Loucy (cell line): ENCODE measurements around the gene SRBD1.

Experiments
- H2AFZ ChIP-seq: fragments of 200-600 bp; sonication (generic); 2 replicates; pipeline ENCODE4 v1.6.0; 2016; ENCODE audit warnings: antibody characterized with exemption, mild to moderate bottlenecking, low read length, moderate library complexity
- H3F3A ChIP-seq: fragments of 200-600 bp; 2 replicates; pipeline ENCODE4 v1.6.0; 2016; ENCODE audit warnings: antibody characterized with exemption, low read depth, mild to moderate bottlenecking
- H3K27me3 ChIP-seq: fragments of 200-600 bp; sonication (generic); 2 replicates; pipeline ENCODE4 v1.6.1; 2014; ENCODE audit warnings: low read length, mild to moderate bottlenecking; ENCODE audit not compliant: insufficient read depth, poor library complexity, severe bottlenecking
- H3K36me3 ChIP-seq: fragments of 200-600 bp; sonication (generic); 2 replicates; pipeline ENCODE4 v1.6.1; 2016; ENCODE audit warnings: low read length; ENCODE audit not compliant: insufficient read depth
- H3K4me1 ChIP-seq: fragments of 200-600 bp; sonication (generic); 2 replicates; pipeline ENCODE4 v1.5.1; 2014; ENCODE audit warnings: low read length, mild to moderate bottlenecking; ENCODE audit not compliant: insufficient read depth, poor library complexity, severe bottlenecking
- H3K4me2 ChIP-seq: fragments of 200-600 bp; sonication (generic); 2 replicates; pipeline ENCODE4 v1.6.0; 2014; ENCODE audit warnings: antibody characterized with exemption, low read length, low read depth, mild to moderate bottlenecking; ENCODE audit not compliant: poor library complexity, severe bottlenecking
- H3K4me3 ChIP-seq: fragments of 200-600 bp; sonication (generic); 2 replicates; pipeline ENCODE4 v1.5.1; 2014; ENCODE audit warnings: low read length, mild to moderate bottlenecking, mixed read lengths; ENCODE audit not compliant: poor library complexity, severe bottlenecking
- H3K79me2 ChIP-seq: fragments of 200-600 bp; sonication (generic); 2 replicates; pipeline ENCODE4 v1.6.1; 2014; ENCODE audit warnings: low read length; ENCODE audit not compliant: insufficient read depth
- H3K9ac ChIP-seq: fragments of 200-600 bp; sonication (generic); 2 replicates; pipeline ENCODE4 v1.6.0; 2014; ENCODE audit warnings: mild to moderate bottlenecking, low read depth, low read length, moderate library complexity; ENCODE audit not compliant: poor library complexity, severe bottlenecking
- H3K9me2 ChIP-seq: fragments of 200-600 bp; sonication (generic); replicated peaks from 2 replicates; pipeline ENCODE4 v1.6.1; 2016; ENCODE audit warnings: low read depth, low read length, mixed read lengths
- H3K9me3 ChIP-seq: fragments of 200-600 bp; sonication (generic); 2 replicates; pipeline ENCODE4 v1.6.1; 2014; ENCODE audit warnings: mild to moderate bottlenecking, antibody characterized with exemption, low read length, low read depth; ENCODE audit not compliant: insufficient read depth
- H4K20me1 ChIP-seq: fragments of 200-600 bp; sonication (generic); 2 replicates; pipeline ENCODE4 v1.6.0; 2014; ENCODE audit warnings: antibody characterized with exemption, low read length, mild to moderate bottlenecking; ENCODE audit not compliant: insufficient read depth, poor library complexity, severe bottlenecking
- CTCF ChIP-seq: fragments of 200-600 bp; sonication (generic); conservative IDR thresholded peaks from 2 replicates; pipeline ENCODE4 v1.5.1; 2014; ENCODE audit warnings: mild to moderate bottlenecking, antibody characterized with exemption, low read length
- EZH2phosphoT487 ChIP-seq: fragments of 200-600 bp; IDR thresholded peaks from 2 replicates; pipeline ENCODE4 v1.6.1; 2018; ENCODE audit warnings: antibody characterized with exemption, mild to moderate bottlenecking, moderate library complexity, borderline replicate concordance

SRBD1 gene

GRCh38 chr2:45396671-45397070 is 214.4 kb downstream of the SRBD1 start:
- Histone ChIP-seq H3K4me3 (no peak overlapping the region), H4K20me1 (no peaks in the 10 kb centered on the region), H3K79me2 (no peaks in the 10 kb centered on the region), H3K9me2 (no peaks in the 10 kb centered on the region), H3K4me1 (no peaks in the 10 kb centered on the region), H3F3A (no peaks in the 10 kb centered on the region), H3K4me2 (no peak overlapping the region), H3K9ac (no peak overlapping the region), H3K9me3 (no peaks in the 10 kb centered on the region), H3K27me3 (no peaks in the 10 kb centered on the region), H2AFZ (no peak overlapping the region), H3K36me3 (peaks cover 22% of the 10 kb centered on the region; the same call in 1 of the 2 replicates)
- no peak for TF ChIP-seq CTCF

- no peaks in the 10 kb centered on the region for H4K20me1 ChIP-seq
- H3K9me2 ChIP-seq = no peaks in the 10 kb centered on the region
Observed at GRCh38 chr2:45394842-45395241, 216.2 kb downstream of the SRBD1 start.

GRCh38 chr2:45394216-45394615 is 216.9 kb downstream of the SRBD1 start:
- TF ChIP-seq EZH2phosphoT487 (no peak), CTCF (no peak)
- peaks cover 31% of the 10 kb centered on the region; the same call in 1 of the 2 replicates for H3K36me3 ChIP-seq
- H3F3A ChIP-seq = no peaks in the 10 kb centered on the region
- no peaks in the 10 kb centered on the region for H3K27me3 ChIP-seq
- H3K4me3 ChIP-seq = no peak overlapping the region
- no peak overlapping the region for H2AFZ ChIP-seq
- no peaks in the 10 kb centered on the region for H3K9me3 ChIP-seq
- no peaks in the 10 kb centered on the region for H3K4me1 ChIP-seq
- H3K4me2 ChIP-seq = no peak overlapping the region
- H3K79me2 ChIP-seq = no peaks in the 10 kb centered on the region
- H3K9me2 ChIP-seq = no peaks in the 10 kb centered on the region
- no peak overlapping the region for H3K9ac ChIP-seq
- no peaks in the 10 kb centered on the region for H4K20me1 ChIP-seq

More at GRCh38 chr2:45394842-45395241, 216.2 kb downstream of the SRBD1 start:
- no peak overlapping the region for H3K4me2 ChIP-seq
- H3F3A ChIP-seq = no peaks in the 10 kb centered on the region
- H2AFZ ChIP-seq = no peak overlapping the region
- H3K79me2 ChIP-seq = no peaks in the 10 kb centered on the region
- TF ChIP-seq EZH2phosphoT487 (no peak), CTCF (no peak)
- no peak overlapping the region for H3K4me3 ChIP-seq
- H3K27me3 ChIP-seq = no peaks in the 10 kb centered on the region
- H3K36me3 ChIP-seq = peaks cover 25% of the 10 kb centered on the region; the same call in 1 of the 2 replicates
- H3K9ac ChIP-seq = no peak overlapping the region
- H3K9me3 ChIP-seq = no peaks in the 10 kb centered on the region
- no peaks in the 10 kb centered on the region for H3K4me1 ChIP-seq
